OCI-LY1 (cell line): ENCODE measurements around the gene SMPD3.

Experiments
- H2AFZ ChIP-seq: fragments of 200-600 bp; sonication (generic), shearing (Covaris generic); 2 replicates; pipeline ENCODE4 v1.6.0; 2014; ENCODE audit warnings: antibody characterized with exemption, mild to moderate bottlenecking, low read length
- H3F3A ChIP-seq: fragments of 200-600 bp; sonication (generic), shearing (Covaris generic); 2 replicates; pipeline ENCODE4 v1.6.0; 2014; ENCODE audit warnings: mild to moderate bottlenecking, antibody characterized with exemption, low read length, moderate library complexity; ENCODE audit not compliant: insufficient read depth
- H3K27ac ChIP-seq: fragments of 200-600 bp; sonication (generic); 2 replicates; pipeline ENCODE4 v1.5.1; 2014; ENCODE audit warnings: low read length, mixed run types, mild to moderate bottlenecking, low read depth; ENCODE audit not compliant: poor library complexity, severe bottlenecking
- H3K27me3 ChIP-seq: fragments of 200-600 bp; sonication (generic); 2 replicates; pipeline ENCODE4 v1.6.0; 2014; ENCODE audit warnings: antibody characterized with exemption, mild to moderate bottlenecking, low read length, moderate library complexity; ENCODE audit not compliant: insufficient read depth
- H3K36me3 ChIP-seq: fragments of 200-600 bp; sonication (generic); 2 replicates; pipeline ENCODE4 v1.6.1; 2014; ENCODE audit warnings: mild to moderate bottlenecking, antibody characterized with exemption, low read length, moderate library complexity, mixed read lengths; ENCODE audit not compliant: insufficient read depth
- H3K4me1 ChIP-seq: fragments of 200-600 bp; sonication (generic); 2 replicates; pipeline ENCODE4 v1.5.1; 2014; ENCODE audit warnings: mild to moderate bottlenecking, low read length, moderate library complexity; ENCODE audit not compliant: insufficient read depth, severe bottlenecking
- H3K4me2 ChIP-seq: fragments of 200-600 bp; sonication (generic), shearing (Covaris generic); 2 replicates; pipeline ENCODE4 v1.6.1; 2014; ENCODE audit warnings: low read length
- H3K4me3 ChIP-seq: fragments of 200-600 bp; sonication (generic); 2 replicates; pipeline ENCODE4 v1.5.1; 2014; ENCODE audit warnings: low read length, low read depth, mild to moderate bottlenecking, mixed read lengths; ENCODE audit not compliant: poor library complexity, severe bottlenecking
- H3K79me2 ChIP-seq: fragments of 200-600 bp; shearing (Covaris generic); 2 replicates; pipeline ENCODE4 v1.6.1; 2016; ENCODE audit warnings: mixed run types, low read length, mixed read lengths; ENCODE audit not compliant: insufficient read depth
- H3K9ac ChIP-seq: fragments of 200-600 bp; sonication (generic), shearing (Covaris generic); 2 replicates; pipeline ENCODE4 v1.6.1; 2014; ENCODE audit warnings: mild to moderate bottlenecking, low read length, mixed read lengths
- H3K9me2 ChIP-seq: fragments of 200-600 bp; sonication (generic), shearing (Covaris generic); 2 replicates; pipeline ENCODE4 v1.6.1; 2014; ENCODE audit warnings: low read depth, mild to moderate bottlenecking, low read length, mixed read lengths
- H3K9me3 ChIP-seq: fragments of 200-600 bp; shearing (Covaris generic); 2 replicates; pipeline ENCODE4 v1.6.1; 2014; ENCODE audit warnings: low read length, mixed read lengths
- H4K20me1 ChIP-seq: fragments of 200-600 bp; sonication (generic), shearing (Covaris generic); 2 replicates; pipeline ENCODE4 v1.6.0; 2016; ENCODE audit warnings: mild to moderate bottlenecking, low read length; ENCODE audit not compliant: insufficient read depth
- EZH2 ChIP-seq: fragments of 200-600 bp; sonication (generic), shearing (Covaris generic); IDR thresholded peaks from 2 replicates; pipeline ENCODE4 v1.8.0; 2017; ENCODE audit warnings: borderline replicate concordance, mixed run types, mild to moderate bottlenecking, antibody characterized with exemption, low read length, moderate library complexity, mixed read lengths
- TF ChIP-seq, protein P1 (sequence below): fragments of 200-600 bp; sonication (generic), shearing (Covaris generic); IDR thresholded peaks from 2 replicates; pipeline ENCODE4 v1.5.1; 2017; ENCODE audit warnings: mild to moderate bottlenecking, antibody characterized with exemption, low read length, moderate library complexity, mixed read lengths

Gene SMPD3

DNA sequence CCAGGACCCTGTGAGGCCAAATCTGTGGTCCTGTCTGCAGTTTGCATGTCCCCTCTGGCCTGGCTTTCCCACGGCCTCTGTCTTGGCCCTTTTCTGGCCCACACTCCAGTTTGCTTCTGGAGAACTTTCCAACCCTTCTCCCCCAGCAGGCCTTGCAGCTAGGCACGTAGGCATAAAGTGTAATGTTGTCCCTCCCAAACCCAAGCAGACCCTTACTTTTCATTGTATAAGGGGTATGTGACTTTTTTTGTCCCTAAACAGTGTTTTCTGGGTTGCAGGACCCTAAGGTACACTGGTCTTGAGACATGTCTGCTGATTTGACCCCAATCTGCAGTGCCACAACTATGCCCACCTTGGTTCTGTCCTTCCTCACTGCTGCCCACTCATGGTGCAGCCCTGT lies 15.6 kb upstream of the SMPD3 start:
- H2AFZ ChIP-seq: no peak overlapping the region
- no peaks in the 10 kb centered on the region for H3K9me2 ChIP-seq
- peaks cover 11% of the 10 kb centered on the region for H3K27me3 ChIP-seq
- no peaks in the 10 kb centered on the region for H3K79me2 ChIP-seq
- no peak overlapping the region for H3K27ac ChIP-seq
- no peak overlapping the region for H3K9ac ChIP-seq
- H4K20me1 ChIP-seq: no peaks in the 10 kb centered on the region
- H3F3A ChIP-seq: no peaks in the 10 kb centered on the region
- no peaks in the 10 kb centered on the region for H3K36me3 ChIP-seq
- no peaks in the 10 kb centered on the region for H3K4me1 ChIP-seq
- H3K4me2 ChIP-seq: no peak overlapping the region
- H3K9me3 ChIP-seq: no peaks in the 10 kb centered on the region
- H3K4me3 ChIP-seq: no peak overlapping the region
- TF ChIP-seq EZH2: no peak
- TF ChIP-seq, protein P1, sequence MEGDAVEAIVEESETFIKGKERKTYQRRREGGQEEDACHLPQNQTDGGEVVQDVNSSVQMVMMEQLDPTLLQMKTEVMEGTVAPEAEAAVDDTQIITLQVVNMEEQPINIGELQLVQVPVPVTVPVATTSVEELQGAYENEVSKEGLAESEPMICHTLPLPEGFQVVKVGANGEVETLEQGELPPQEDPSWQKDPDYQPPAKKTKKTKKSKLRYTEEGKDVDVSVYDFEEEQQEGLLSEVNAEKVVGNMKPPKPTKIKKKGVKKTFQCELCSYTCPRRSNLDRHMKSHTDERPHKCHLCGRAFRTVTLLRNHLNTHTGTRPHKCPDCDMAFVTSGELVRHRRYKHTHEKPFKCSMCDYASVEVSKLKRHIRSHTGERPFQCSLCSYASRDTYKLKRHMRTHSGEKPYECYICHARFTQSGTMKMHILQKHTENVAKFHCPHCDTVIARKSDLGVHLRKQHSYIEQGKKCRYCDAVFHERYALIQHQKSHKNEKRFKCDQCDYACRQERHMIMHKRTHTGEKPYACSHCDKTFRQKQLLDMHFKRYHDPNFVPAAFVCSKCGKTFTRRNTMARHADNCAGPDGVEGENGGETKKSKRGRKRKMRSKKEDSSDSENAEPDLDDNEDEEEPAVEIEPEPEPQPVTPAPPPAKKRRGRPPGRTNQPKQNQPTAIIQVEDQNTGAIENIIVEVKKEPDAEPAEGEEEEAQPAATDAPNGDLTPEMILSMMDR: no peak

DNA sequence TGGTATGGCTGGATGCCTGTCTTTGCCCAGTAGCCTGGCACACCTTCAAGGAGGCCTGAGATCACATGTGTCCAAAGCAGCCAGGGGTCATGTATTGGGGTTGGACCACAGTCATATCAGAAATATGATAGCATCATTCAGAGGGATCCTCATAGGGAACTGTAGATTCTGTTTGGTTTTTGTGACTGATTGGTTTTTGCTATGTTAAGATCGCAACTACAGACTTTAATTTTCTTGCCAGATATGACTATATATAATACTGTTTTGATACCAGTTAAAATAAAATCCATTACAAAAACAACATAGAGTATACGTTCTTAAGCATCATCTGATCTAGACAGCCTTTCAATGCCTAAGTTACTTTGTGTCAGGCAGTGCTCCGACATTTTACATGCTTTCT lies 11.8 kb upstream of the SMPD3 start:
- Histone ChIP-seq H4K20me1 (no peaks in the 10 kb centered on the region), H3F3A (no peaks in the 10 kb centered on the region), H3K4me3 (no peak overlapping the region), H3K36me3 (no peaks in the 10 kb centered on the region), H3K27ac (no peak overlapping the region), H3K4me2 (no peak overlapping the region), H3K9ac (no peak overlapping the region), H3K79me2 (no peaks in the 10 kb centered on the region), H3K4me1 (no peaks in the 10 kb centered on the region), H3K27me3 (peaks cover 11% of the 10 kb centered on the region), H3K9me3 (no peaks in the 10 kb centered on the region), H3K9me2 (no peaks in the 10 kb centered on the region), H2AFZ (no peak overlapping the region)
- TF ChIP-seq, protein P1: no peak
- no peak for TF ChIP-seq EZH2

DNA sequence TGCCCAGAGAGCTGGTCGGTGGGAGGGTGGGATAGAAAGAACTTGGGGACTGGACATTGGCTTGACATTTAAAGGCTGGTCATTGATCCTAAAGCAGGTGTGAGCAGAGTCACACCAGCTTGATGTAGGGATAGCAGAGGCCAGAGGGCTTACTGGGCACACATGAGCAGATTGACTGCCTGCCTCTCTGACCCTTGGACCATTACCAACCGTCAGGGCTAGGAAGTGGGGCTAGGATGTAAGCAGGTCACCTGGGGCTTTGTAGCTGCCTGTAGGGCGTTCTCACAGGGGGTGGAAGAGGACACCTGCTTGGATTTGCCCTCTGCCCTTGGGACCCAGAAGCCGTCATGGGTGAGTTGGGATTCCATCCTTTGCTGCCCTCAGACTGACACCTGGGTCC lies 11.1 kb upstream of the SMPD3 start:
- Histone ChIP-seq H3K27ac (no peak overlapping the region), H3K4me2 (no peak overlapping the region), H3K9ac (no peak overlapping the region), H3K9me2 (no peaks in the 10 kb centered on the region), H3K4me1 (no peaks in the 10 kb centered on the region), H2AFZ (no peak overlapping the region), H3K36me3 (no peaks in the 10 kb centered on the region), H3K79me2 (no peaks in the 10 kb centered on the region), H3F3A (no peaks in the 10 kb centered on the region), H3K4me3 (no peak overlapping the region), H4K20me1 (no peaks in the 10 kb centered on the region), H3K9me3 (no peaks in the 10 kb centered on the region), H3K27me3 (peaks cover 11% of the 10 kb centered on the region)
- no peak for TF ChIP-seq EZH2
- TF ChIP-seq, protein P1: no peak
